Testis (tissue), 2 donors: ENCODE data around the gene TSEN54.

Experiments used
- POLR2A ChIP-seq: fragments of 450-650 bp; IDR thresholded peaks from one replicate; pipeline ENCODE4 v1.6.1; 2017; ENCODE audit warnings: antibody characterized with exemption, mild to moderate bottlenecking, moderate library complexity
- TF ChIP-seq, protein P1 (sequence below), 3 experiments: fragments of 450-650 bp in 2 of 3; fragments of 200-600 bp in 1 of 3; sonication (generic) in 1 of 3; IDR thresholded peaks; one replicate each; pipeline ENCODE4 v1.5.1; 2016 to 2019; ENCODE audit warnings: antibody characterized with exemption in 3 of 3, mild to moderate bottlenecking in 2 of 3, moderate library complexity in 1 of 3

DNA sequence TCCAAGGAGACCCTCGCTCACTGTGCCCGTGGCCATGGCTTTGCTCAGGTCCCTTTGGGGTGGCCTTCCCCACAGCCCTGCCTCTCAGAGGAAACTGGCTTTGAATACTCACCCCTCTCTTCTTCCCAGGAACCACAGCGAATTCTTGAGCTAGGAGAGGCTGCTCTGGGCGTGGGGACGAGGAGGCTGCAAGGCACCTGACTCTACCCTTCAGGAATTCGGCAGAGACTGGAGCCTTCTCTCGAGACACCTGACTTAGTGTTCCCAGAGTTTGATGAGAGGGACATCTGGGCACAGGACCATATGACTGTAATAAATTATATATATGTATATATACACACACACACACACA, 15.4 kb downstream of the TSEN54 start:
- TF ChIP-seq, protein P1, sequence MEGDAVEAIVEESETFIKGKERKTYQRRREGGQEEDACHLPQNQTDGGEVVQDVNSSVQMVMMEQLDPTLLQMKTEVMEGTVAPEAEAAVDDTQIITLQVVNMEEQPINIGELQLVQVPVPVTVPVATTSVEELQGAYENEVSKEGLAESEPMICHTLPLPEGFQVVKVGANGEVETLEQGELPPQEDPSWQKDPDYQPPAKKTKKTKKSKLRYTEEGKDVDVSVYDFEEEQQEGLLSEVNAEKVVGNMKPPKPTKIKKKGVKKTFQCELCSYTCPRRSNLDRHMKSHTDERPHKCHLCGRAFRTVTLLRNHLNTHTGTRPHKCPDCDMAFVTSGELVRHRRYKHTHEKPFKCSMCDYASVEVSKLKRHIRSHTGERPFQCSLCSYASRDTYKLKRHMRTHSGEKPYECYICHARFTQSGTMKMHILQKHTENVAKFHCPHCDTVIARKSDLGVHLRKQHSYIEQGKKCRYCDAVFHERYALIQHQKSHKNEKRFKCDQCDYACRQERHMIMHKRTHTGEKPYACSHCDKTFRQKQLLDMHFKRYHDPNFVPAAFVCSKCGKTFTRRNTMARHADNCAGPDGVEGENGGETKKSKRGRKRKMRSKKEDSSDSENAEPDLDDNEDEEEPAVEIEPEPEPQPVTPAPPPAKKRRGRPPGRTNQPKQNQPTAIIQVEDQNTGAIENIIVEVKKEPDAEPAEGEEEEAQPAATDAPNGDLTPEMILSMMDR (IDR thresholded peaks at IDR 0.05): no peak
- no peak for TF ChIP-seq POLR2A
